GM10847 (cell line): ENCODE results near the gene HPS4.

Experiments used
- POLR2A ChIP-seq: IDR thresholded peaks from 2 replicates; pipeline ENCODE4 v1.6.1; 2011; ENCODE audit not compliant: insufficient read length; ENCODE audit errors: extremely low read depth

HPS4 gene

GRCh38 chr22:26418620-26419019 is 65.0 kb downstream of the HPS4 start:
- no peak for TF ChIP-seq POLR2A

- TF ChIP-seq POLR2A: no peak
These were observed 66.2 kb downstream of the HPS4 start for GRCh38 chr22:26417406-26417805.

- TF ChIP-seq POLR2A: no peak
These were observed 66.8 kb downstream of the HPS4 start for GRCh38 chr22:26416670-26417276.

GRCh38 chr22:26416256-26416655 is 67.3 kb downstream of the HPS4 start:
- no peak for TF ChIP-seq POLR2A

- TF ChIP-seq POLR2A: no peak
These were observed 69.2 kb downstream of the HPS4 start for GRCh38 chr22:26414347-26414746.

GRCh38 chr22:26410386-26410785 is 73.2 kb downstream of the HPS4 start:
- no peak for TF ChIP-seq POLR2A

GRCh38 chr22:26409719-26410335 is 73.8 kb downstream of the HPS4 start:
- no peak for TF ChIP-seq POLR2A

- no peak for TF ChIP-seq POLR2A
These were observed 77.5 kb downstream of the HPS4 start for GRCh38 chr22:26406118-26406517.

- TF ChIP-seq POLR2A: no peak
These were observed 78.6 kb downstream of the HPS4 start for GRCh38 chr22:26404851-26405421.

- TF ChIP-seq POLR2A: no peak
These were observed 81.9 kb downstream of the HPS4 start for GRCh38 chr22:26401726-26402125.
